HAP-1 (cell line): ENCODE data around the gene FCAR.
"Not testable (repeated sequence)": the region's sequence is repeated elsewhere in the genome, so short reads cannot be mapped to it uniquely, and the experiment has no call there.

ENCODE experiments used
- DNase-seq, 2 experiments: peaks; one replicate each; pipeline ENCODE4 v3.0.0-alpha.2; 2016 to 2020; ENCODE audit warnings: low spot score in 2 of 2
- H3K27me3 ChIP-seq: fragments of 250-450 bp; sonication (Bioruptor Pico); 2 replicates; pipeline ENCODE4 v1.5.1; 2020; ENCODE audit warnings: low read depth, mild to moderate bottlenecking, moderate library complexity
- H3K36me3 ChIP-seq: fragments of 250-450 bp; sonication (Bioruptor Pico); replicated peaks from 2 replicates; pipeline ENCODE4 v1.5.1; 2020; ENCODE audit warnings: mild to moderate bottlenecking
- H3K4me1 ChIP-seq: fragments of 250-450 bp; sonication (Bioruptor Pico); 2 replicates; pipeline ENCODE4 v1.5.1; 2020; ENCODE audit warnings: mild to moderate bottlenecking
- H3K4me3 ChIP-seq: fragments of 250-450 bp; sonication (Bioruptor Pico); 2 replicates; pipeline ENCODE4 v1.5.1; 2020; ENCODE audit warnings: mild to moderate bottlenecking, moderate library complexity
- H3K9me3 ChIP-seq: fragments of 250-450 bp; sonication (Bioruptor Pico); 2 replicates; pipeline ENCODE4 v1.5.1; 2020; ENCODE audit warnings: mild to moderate bottlenecking, moderate library complexity
- in situ Hi-C: fragments of 300-500 bp; cut with MboI; formaldehyde crosslinking; loops from 3 replicates; pipeline ENCODE4 v1.14.3; 2020; ENCODE audit warnings: low sequenced_read_pairs, inconsistent platforms, mixed read lengths

The FCAR gene

DNA sequence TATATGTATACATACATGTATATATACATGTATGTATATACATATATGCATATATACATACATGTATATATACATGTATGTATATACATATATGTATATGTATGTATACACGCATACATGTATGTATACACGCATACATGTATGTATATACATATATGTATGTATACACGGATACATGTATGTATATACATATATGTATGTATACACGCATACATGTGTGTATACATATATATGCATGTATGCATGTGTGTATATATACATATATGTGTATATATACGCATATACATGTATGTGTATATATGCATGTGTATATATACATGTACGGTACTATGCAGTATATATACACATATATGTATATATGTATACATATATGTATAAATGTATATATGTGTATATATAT lies 29.3 kb downstream of the FCAR start:
- H3K27me3 ChIP-seq, result no peaks in the 10 kb centered on the region
- no peaks in the 10 kb centered on the region for H3K4me1 ChIP-seq
- in situ Hi-C loops, result no loop called here
- no peaks in the 10 kb centered on the region for H3K9me3 ChIP-seq
- no peaks in the 10 kb centered on the region for H3K36me3 ChIP-seq
- no peak overlapping the region for H3K4me3 ChIP-seq
- no peak for DNase-seq

DNA sequence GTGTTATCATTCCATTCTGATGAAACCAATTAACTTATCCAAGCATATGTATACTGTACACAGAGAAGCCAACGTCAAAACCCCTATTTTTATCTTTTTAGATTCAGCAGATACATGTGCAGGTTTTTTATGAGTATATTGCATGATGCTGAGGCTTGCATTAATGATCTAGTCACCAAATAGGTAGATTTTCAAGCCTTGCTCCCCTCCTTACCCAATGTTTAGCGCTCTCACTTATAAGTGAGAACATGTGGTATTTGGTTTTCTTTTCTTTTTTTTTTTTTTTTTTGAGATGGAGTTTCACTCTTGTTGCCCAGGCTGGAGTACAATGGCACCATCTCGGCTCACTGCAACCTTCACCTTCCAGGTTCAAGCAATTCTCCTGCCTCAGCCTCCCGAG lies 30.2 kb downstream of the FCAR start:
- in situ Hi-C loops, result not testable (repeated sequence)

DNA sequence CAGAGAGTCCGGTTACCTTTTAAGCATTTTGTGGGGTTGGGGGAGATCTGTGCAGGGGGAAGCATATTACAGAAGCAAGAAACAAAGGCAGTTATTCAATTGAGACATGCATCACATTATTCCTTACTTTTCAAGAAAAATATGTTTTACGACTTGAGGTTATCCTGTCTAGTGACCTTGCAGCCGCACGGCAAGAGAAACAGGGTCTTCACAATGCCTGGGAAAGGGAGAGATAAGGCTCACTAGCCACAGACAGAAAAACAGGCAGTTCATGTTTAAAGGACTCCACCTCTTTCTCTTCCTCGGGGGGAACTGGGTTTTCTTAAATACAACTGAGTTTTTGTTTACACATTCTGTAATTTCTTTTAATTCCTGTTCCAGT lies 31.4 kb downstream of the FCAR start:
- in situ Hi-C loops, result no loop called here
- Histone ChIP-seq H3K4me1 (no peaks in the 10 kb centered on the region), H3K27me3 (no peaks in the 10 kb centered on the region), H3K9me3 (no peaks in the 10 kb centered on the region), H3K36me3 (no peaks in the 10 kb centered on the region), H3K4me3 (no peak overlapping the region)
- no peak for DNase-seq

More for the DNA sequence above, 30.2 kb downstream of the FCAR start:
- DNase-seq, H3K36me3 ChIP-seq, H3K9me3 ChIP-seq, H3K4me3 ChIP-seq, H3K27me3 ChIP-seq, H3K4me1 ChIP-seq: not testable (repeated sequence)

DNA sequence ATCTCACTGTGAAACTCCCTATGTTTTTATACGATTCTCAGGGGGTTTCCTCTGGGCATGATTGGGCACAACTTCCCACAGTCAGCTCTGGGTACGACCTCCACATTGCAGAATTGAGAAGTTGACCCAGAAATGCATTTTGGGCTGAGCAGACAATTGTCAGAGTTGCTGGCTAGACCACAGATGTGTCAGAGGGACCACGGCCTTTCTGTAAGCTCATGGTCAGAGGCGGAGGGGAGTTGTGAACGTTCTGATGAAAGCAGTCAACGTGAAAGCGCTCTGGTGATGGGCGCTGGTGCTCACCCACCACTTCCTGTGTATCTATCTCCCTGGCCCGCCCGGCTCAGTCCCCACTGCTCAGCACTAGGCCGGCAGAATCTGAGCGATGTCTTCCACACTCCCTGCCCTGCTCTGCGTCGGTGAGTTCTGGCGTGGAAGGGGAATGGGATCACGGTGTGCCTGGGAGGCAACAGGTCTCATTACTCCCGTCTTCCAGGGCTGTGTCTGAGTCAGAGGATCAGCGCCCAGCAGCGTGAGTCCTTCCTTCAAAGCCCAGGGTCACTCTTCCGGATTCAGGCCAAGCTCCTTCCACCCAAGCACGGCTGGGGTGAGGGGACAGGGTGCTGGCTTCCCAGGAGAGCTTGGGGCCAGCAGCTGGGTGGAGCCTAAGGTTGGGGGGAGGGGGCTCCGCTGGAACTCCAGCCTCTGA lies 31.9 kb downstream of the FCAR start, which contains the start of gene NCR1:
Gene NCR1, plus strand, starts transcription at position 346 of the 709 bp plus-strand sequence. Its CDS starts 40 bp downstream, at position 386.
- Histone ChIP-seq H3K36me3 (no peaks in the 10 kb centered on the region), H3K4me3 (no peak within 1 kb of the TSS), H3K27me3 (no peaks in the 10 kb centered on the region), H3K4me1 (no peaks in the 10 kb centered on the region), H3K9me3 (no peaks in the 10 kb centered on the region)
- DNase-seq, result no peak
- in situ Hi-C loops, result no loop called here

DNA sequence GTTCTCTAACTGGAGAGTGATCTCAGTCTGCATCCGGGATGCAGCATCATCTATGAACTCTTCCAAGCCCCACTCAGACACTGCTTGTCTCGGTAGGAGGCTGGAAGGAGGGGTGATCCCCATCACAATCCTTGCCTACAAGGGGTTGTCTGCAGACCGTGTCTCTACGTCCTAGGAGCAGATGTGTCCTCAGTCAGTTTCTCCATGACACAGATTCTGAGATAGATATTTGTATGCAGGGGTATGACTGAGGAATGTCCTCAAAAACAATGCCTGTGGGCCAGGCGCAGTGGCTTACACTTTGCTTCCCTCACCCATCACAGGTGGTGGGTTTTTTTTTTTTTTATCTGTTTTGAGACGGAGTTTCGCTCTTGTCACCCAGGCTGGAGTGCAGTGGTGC lies 32.8 kb downstream of the FCAR start:
- Histone ChIP-seq H3K9me3 (no peaks in the 10 kb centered on the region), H3K36me3 (no peaks in the 10 kb centered on the region), H3K4me1 (no peaks in the 10 kb centered on the region), H3K27me3 (no peaks in the 10 kb centered on the region), H3K4me3 (no peak overlapping the region)
- DNase-seq, result no peak
- in situ Hi-C loops, result no loop called here

DNA sequence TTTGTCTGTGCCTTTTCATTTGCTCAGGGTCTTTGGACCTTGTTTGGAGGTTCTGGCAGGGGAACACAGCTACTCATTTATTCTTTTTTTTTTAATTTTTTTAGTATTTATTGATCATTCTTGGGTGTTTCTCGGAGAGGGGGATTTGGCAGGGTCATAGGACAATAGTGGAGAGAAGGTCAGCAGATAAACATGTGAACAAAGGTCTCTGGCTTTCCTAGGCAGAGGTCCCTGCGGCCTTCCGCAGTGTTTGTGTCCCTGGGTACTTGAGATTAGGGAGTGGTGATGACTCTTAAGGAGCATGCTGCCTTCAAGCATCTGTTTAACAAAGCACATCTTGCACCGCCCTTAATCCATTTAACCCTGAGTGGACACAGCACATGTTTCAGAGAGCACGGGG lies 33.9 kb downstream of the FCAR start:
- H3K4me3 ChIP-seq, H3K36me3 ChIP-seq, H3K4me1 ChIP-seq, H3K9me3 ChIP-seq, DNase-seq, H3K27me3 ChIP-seq, in situ Hi-C loops: not testable (repeated sequence)

DNA sequence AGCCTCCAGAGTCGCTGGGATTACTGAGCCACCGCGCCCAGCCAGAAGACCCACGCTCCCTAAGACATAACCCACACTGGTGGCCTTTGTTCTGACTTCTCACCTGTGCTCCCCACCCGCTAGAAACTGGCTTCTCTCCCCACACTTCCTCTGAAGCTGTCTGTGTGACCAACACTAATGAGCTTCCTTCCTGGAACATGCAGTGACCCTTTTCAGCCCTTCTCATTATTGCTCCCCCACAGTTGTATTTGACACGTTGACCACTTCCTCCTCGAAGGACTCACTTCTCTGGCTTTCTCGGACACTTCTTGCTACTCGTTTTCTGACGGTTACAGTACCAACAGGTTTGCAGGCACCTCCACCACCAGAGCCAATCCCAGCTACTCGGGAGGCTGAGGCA lies 42.8 kb downstream of the FCAR start:
- Histone ChIP-seq H3K36me3 (no peaks in the 10 kb centered on the region), H3K4me3 (no peak overlapping the region), H3K4me1 (no peaks in the 10 kb centered on the region), H3K27me3 (no peaks in the 10 kb centered on the region), H3K9me3 (no peaks in the 10 kb centered on the region)
- no peak for DNase-seq
- in situ Hi-C loops, result no loop called here

DNA sequence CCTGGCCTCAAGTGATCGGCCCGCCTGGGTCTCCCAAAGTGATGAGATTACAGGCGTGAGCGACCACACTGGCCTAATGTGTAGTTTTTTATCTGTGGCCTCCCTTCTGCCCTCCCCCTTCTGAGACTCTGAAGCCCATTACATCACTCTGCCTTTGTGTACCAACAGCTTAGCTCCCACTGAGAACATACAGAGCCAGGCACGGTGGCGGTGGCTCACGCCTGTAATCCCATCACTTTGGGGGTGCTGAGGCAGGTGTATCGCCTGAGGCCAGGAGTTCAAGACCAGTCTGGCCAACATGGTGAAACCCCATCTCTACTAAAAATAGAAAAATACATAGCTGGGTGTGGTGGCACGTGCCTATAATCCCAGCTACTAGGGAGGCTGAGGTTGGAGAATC lies 44.5 kb downstream of the FCAR start:
- Histone ChIP-seq H3K27me3 (no peaks in the 10 kb centered on the region), H3K4me1 (no peaks in the 10 kb centered on the region), H3K4me3 (no peak overlapping the region), H3K36me3 (no peaks in the 10 kb centered on the region), H3K9me3 (no peaks in the 10 kb centered on the region)
- in situ Hi-C loops, result no loop called here
- no peak for DNase-seq

DNA sequence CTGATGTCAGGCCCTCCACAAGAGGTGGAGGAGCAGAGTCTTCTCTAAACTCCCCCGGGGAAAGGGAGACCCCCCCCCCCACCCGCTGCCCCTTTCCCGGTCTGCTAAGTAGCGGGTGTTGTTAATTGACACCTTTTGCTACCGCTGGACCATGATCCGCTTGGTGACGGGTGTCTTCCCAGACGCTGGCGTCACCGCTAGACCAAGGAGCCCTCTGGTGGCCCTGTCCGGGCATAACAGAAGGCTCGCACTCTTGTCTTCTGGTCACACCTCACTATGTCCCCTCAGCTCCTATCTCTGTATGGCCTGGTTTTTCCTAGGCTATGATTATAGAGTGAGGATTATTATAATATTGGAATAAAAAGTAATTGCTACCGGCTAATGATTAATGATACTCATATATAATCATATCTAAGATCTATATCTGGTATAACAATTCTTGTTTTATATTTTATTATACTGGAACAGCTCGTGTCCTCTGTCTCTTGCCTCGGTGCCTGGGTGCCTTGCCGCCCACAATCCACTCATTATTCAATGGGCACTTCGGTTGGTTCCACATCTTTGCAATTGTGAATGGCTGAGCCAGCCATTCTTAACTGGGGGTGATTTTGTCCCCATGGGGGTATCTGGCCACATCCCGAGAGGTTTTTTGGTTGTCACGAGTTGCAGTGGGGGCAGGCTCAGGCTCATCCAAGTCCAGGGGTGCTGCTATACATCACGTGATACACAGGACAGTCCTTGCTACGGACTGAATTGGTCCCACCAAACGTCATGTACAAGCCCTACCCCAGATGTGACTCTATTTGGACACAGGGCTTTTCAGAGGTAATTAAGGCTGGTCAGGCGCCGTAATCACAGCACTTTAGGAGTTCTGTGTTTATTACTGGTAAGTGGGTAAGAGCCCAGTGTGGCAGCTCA lies 45.9 kb downstream of the FCAR start:
- in situ Hi-C loops, H3K4me1 ChIP-seq, H3K9me3 ChIP-seq, H3K27me3 ChIP-seq, H3K36me3 ChIP-seq, H3K4me3 ChIP-seq, DNase-seq: not testable (repeated sequence)

DNA sequence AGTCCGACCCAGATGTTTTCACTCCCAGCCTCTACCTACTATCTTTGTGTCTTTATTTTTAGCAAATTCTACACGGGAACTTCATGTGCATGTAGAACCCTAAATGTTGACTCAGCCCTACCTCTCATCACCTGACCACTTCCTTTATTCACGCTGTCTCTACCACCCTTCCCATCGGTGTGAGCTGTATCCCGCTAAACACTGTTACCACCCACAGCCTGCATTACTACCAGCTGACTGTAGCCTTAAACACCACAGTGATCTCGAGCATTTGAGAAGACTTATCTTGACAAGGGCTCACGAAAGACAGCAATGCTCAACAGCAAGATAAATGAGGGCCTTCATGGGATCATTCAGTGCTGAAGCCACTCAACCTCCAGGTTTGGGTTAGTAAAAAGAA lies 47.0 kb downstream of the FCAR start:
- Histone ChIP-seq H3K9me3 (no peaks in the 10 kb centered on the region), H3K36me3 (no peaks in the 10 kb centered on the region), H3K4me1 (no peaks in the 10 kb centered on the region), H3K27me3 (no peaks in the 10 kb centered on the region), H3K4me3 (no peak overlapping the region)
- in situ Hi-C loops, result no loop called here
- DNase-seq, result no peak

DNA sequence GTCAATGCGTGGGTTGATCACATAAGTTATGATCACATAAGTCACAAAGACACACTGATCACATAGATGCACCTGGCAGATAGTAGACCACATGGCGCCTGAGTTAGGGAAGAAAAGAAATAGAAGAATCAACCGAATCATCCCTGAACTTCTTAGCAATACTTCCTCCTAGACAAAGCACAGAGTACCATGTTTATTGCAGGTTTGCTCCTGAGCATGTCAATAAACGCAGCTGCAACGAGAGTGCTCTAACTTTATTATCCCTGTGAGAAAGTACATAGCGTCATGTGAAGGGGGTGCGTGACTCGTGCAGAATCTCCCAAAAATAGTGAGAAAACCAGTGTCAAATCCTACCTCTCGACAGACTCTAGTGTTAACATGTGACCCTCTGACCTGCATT lies 49.2 kb downstream of the FCAR start:
- no peak for DNase-seq
- no peaks in the 10 kb centered on the region for H3K4me1 ChIP-seq
- no peaks in the 10 kb centered on the region for H3K36me3 ChIP-seq
- H3K9me3 ChIP-seq, result peaks cover 2% of the 10 kb centered on the region
- H3K4me3 ChIP-seq, result no peak overlapping the region
- in situ Hi-C loops, result no loop called here
- H3K27me3 ChIP-seq, result no peaks in the 10 kb centered on the region

DNA sequence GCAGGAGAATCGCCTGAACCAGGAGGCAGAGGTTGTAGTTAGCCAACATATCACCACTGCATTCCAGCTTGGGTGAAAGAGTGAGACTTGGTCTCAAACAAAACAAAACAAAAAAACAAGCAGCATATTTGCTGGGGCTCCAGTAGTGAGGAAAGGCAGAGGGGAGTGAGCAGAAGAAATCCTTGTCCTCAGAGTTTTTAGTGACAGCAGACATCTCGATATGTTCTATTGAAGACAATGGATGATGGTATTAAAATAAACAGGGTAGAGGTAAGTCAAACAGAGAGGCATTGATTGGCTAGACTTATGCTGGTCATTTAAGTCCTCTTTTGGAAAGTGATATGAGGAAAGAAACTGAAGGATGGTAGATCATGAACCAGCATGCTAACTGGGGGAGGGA lies 54.3 kb downstream of the FCAR start:
- peaks cover 7% of the 10 kb centered on the region for H3K9me3 ChIP-seq
- H3K4me3 ChIP-seq, result no peak overlapping the region
- no peaks in the 10 kb centered on the region for H3K36me3 ChIP-seq
- no peak for DNase-seq
- H3K4me1 ChIP-seq, result no peaks in the 10 kb centered on the region
- in situ Hi-C loops, result no loop called here
- no peaks in the 10 kb centered on the region for H3K27me3 ChIP-seq

DNA sequence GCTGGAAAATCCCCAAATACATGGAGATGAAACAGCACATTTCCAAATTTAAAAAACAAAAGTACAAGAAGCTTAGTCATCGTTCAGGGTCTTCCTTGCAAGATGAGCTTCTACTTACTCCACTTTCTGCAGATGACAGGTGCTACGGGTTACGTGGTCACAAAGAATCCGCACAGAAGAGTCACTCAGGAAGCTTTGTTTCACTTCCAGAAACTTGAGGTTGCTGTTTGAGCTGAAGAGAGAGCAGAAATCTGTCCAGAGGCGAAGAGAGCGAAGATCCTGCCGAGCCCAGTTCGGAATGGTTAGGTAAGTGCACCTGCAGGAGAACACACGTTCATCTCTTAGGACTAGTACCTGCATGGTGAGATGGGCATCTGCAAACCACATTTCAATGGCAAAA lies 63.9 kb downstream of the FCAR start:
- Histone ChIP-seq H3K4me3 (no peak overlapping the region), H3K27me3 (no peaks in the 10 kb centered on the region), H3K4me1 (no peaks in the 10 kb centered on the region), H3K36me3 (no peaks in the 10 kb centered on the region), H3K9me3 (no peaks in the 10 kb centered on the region)
- no peak for DNase-seq
- in situ Hi-C loops, result no loop called here

DNA sequence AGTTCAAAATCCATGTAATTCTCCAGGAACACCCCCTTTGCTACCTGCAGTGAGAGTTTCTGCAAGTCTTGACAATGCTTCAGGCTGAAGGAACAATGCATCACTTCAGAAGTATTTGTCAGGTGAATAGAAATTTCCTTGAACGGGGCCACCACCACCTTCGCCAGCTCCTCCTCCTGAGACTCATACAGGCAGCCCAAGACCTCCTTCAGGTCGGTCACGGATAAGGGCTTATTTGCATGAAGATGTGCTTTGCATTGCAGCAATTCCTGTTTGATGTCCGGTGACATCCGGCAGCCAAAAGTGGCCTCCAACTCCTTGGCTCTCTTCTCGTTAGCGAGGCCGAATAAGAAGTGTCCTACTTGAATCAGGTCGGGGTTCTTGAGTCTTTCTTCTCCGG lies 64.9 kb downstream of the FCAR start:
- in situ Hi-C loops, result no loop called here
- H3K27me3 ChIP-seq, result no peaks in the 10 kb centered on the region
- no peak for DNase-seq
- no peaks in the 10 kb centered on the region for H3K9me3 ChIP-seq
- no peaks in the 10 kb centered on the region for H3K36me3 ChIP-seq
- no peaks in the 10 kb centered on the region for H3K4me1 ChIP-seq
- no peak overlapping the region for H3K4me3 ChIP-seq
